ENCODE data around the gene ISLR2.

DNA sequence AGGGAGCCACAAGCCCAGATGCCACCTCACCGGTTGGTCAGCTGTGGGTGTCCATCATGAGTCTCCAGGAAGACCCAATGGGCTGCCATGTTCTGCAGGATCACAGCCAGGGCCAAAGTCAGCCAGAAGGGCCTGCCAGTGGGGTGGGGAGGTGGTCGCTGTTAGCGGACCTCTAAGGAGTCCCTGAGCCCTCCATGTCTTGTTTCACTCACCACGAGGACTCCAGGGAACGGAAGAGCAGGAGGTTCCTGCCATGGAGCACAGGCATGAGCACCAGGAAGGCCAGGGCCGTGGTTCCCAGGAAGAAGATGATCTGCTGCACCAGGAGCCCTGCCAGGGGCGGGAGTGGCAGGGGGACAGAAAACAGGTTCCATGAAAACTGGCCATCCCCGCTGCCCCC is 51.7 kb downstream of the ISLR2 start:
- TF ChIP-seq ZNF366 (tag by site-specific recombination; conservative IDR thresholded peaks at IDR 0.05): no peak
- no peak for TF ChIP-seq ZNF184 (tag by site-specific recombination; IDR thresholded peaks at IDR 0.05)

All from HEK293 (cell line).